Activated T-cell treated with anti-CD3 and anti-CD28 coated beads for 4 hours (primary cell): ENCODE data around the gene SIK2.

Experiments
- DNase-seq: peaks from one replicate; pipeline ENCODE4 v3.0.0-alpha.2; 2020

Gene SIK2

DNA sequence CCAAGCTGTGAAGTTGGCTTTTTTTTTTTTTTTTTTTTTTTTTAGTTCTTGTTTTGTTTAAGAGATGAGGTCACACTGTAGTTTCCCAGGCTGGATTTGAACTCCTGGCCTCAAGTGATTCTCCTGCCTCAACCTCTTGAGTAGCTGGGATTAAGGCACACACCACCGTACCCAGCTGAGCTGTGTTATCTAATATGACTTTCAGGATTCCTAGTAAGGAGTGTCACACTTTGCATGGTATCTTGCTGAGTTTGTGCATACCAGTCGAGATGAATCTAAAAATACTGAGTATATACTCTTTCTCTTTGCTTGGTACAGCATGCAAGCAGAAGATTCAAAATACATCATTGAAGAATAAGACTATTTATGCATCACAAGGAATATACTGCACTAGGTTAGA, 58.6 kb downstream of the SIK2 start:
- DNase-seq: no peak

DNA sequence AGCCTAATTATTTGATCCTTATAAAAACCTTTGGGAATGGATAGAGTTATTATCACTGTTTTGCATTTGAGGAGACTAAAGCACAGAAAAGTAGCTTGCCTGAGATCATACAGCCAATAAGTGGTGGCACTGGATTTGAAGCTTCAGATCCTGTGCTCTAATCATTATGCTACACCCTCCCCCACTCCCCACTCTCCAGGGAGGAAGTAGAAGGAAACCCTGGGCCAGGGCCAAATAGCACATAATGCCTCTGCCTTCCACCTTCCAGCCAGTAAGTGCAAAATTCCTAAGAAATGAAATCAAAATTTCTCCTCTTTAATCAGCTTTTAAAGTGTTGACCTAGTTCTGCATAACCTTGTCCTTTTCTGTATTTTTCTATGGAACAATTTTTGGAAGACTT, 61.6 kb downstream of the SIK2 start:
- DNase-seq: no peak

DNA sequence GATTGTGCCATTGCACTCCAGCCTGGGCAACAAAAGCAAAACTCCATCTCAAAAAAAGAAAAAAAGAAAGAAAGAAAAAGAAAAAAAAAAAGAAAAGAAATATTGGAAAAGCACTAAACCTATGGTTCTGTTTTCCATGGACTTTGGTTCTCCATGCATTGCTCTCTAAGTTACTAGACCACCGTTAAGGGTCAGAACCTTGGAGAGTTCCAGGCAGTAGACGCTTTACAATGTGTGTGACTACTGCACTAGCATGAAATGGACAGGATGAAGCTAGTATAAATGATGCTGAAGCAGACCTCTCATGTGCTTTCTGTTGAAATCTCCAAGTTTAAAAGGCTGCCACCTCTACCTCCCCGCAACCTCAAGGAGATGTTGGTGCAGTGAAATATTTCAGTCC, 63.5 kb downstream of the SIK2 start:
- no peak for DNase-seq

DNA sequence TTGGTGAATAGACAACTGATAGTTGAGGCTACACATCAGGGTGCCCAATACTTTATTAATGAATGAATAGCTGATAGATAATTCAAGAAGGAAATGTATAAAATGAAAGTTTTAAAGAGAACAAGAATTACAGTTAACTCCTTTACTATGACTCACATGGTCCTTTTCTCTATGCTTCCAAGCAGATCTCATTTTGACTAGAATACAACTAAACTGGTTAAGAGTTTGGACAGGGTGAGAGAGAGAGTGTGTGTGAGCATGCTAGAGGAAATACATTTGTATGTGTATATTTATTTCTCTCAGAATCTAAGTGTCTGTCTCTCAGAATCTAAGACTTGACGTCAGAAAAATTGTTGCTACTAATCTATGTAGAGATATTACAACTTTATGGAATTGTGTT, 66.7 kb downstream of the SIK2 start:
- no peak for DNase-seq

DNA sequence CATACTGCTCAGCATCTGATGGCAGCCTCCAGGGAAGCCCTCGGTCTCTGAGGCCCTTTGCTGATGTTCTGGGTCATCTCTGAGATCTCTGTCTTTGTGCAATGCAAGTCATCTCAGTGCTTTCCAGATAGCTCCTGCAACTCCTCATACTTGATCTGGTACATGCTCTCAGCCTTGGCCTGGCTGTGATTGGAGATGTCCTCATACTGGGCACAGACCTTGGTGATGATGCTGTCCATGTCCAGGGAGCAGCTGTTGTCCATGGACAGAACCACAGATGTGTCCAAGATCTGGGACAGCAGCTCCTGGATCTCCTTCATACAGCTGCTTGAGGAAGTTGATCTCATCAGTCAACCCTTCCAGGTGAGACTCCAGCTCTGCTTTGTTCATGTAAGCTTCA, 69.1 kb downstream of the SIK2 start:
- DNase-seq: no peak

DNA sequence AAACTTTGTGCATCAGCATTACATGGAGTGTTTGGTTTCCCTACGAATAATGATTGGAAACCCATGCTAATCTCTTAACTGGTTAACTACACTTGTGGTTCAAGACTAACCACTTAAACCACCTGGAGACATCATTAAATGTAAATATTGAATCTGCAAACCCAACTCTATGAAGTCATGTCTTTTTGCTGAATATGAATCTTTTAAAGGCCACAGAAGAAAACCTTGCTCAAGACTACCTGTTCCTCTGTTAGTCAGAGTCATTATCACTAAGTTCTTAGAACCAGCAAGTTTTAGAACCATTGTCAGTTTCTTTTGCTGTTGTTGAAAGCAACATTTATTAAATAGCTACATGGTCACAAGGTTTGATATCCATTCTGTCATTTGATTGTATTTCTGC, 70.7 kb downstream of the SIK2 start:
- DNase-seq: no peak

DNA sequence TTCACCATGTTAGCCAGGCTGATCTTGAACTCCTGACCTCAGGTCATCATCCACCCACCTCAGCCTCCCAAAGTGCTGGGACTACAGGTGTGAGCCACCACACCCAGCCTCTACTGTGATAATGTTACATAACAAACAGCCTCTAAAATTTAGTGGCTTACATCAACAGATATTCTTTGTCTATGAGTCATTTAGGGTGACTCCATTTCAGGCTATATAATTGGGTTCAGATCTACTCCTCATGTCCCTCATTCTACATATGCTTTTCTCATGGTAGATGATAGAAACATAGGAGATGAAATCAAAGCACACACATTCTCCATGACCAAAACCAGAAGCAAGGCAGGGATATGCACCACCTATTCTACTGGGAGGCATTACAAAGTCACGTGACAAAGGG, 72.7 kb downstream of the SIK2 start:
- DNase-seq: no peak

DNA sequence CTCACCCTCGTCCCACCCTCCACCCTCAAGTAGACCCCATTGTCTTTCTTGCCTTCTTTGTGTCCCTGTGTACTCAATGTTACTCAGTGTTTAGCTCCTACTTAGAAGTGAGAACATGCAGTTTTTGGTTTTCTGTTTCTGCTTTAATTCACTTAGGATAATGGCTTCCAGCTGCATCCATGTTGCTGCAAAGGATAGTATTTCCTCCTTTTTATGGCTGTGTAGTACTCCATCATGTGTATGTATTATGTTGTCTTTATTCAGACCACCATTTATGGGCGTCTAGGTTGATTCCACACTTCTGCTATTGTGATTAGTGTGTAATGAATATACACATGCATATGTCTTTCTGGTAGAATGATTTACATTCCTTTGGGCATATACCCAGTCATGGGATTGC, 73.6 kb downstream of the SIK2 start:
- DNase-seq: no peak

DNA sequence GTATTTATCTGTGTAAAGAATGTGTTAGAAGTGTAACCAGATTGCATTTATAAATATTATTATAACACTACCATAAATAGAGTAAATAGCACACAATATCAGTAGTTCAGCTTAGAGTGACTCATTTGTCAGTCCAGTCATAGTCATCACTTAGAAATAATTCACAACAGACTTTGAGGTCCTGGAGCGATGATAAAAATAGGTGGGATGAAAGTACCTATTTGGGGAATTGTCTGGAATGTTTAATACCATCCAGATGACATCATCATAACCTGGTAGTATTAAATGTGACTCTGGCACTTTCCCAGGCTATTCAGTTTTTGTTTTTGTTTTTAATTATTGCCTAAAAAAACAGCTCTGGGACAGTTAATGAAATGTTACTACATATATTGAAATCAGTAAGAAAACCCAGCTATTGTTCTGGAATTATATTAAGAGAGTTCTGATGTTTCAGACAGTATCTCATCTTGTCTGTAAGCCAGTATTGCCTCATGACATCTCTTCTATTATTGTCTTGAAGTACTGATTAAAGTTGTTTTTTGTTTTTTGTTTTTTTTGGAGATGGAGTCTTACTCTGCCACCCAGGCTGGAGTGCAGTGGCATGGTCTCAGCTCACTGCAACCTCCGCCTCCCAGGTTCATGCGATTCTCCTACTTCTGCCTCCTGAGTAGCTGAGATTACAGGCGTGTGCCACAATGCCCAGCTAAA, 74.8 kb downstream of the SIK2 start:
- no peak for DNase-seq

DNA sequence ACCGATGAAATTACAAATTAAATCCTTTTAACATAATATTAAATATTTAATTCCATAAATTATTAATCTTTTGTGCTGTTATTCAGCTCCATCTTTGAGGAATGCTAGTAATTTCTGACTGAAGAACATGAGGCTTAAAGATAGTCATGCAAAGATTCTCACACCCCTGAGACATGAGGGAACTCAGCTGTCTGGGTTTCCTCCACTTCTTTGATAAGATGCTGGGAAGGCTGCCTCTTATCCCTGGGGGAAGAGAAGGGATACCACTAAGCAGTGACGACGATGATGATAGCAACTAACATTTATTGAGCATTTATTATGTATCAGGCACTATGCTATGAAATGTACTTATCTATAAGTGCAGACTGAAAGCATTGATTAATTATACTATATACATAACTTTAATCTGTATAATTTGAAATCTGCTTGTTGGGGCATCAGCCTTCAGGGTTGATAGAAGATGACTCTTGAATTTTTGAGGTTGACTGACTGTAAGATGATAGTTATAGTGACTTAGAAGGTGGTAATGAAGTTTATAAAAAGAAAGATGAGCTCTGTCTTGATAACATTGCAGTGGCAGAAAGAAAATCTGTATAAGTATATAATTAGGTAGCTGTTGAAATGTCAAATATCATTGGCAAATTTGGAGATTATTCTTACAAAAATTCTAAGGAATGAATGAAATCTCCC, 78.4 kb downstream of the SIK2 start:
- no peak for DNase-seq

DNA sequence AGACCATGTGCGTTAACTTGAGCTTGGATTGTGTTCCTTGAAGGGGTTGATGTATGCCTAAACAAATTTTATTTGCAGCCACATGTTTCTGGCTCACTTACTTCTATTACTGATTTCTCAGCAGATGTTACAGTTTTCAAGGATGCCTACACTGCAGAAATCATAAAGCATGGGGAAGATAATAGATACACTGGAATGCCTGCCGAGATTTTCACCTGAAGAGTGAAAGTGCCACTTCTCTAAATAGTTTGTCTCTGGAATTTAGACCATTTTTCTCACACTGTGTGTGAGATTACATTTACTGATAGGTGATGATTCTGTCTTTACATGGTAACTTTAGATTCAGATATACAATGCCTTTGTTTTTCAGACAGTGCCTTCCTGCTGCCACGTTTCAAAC, 81.6 kb downstream of the SIK2 start:
- no peak for DNase-seq

DNA sequence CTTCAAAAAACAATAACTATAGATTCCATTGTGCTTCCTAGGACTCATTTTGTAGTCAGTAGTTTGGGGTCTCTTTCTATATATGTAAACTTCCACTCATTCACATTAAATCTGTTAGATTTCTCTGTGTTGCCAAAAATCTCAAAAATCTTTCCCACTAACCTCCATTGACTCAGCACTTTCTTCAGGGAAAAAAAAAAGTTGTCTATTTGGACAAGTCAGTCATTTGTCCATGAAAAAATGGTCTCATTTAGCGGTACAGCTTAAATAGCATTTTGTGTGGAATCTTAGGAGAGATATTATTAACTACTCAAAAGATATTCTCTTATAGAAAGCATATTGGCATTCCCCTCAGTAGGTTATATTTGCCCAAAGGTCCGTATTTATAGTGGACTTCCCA, 82.0 kb downstream of the SIK2 start:
- DNase-seq: no peak

DNA sequence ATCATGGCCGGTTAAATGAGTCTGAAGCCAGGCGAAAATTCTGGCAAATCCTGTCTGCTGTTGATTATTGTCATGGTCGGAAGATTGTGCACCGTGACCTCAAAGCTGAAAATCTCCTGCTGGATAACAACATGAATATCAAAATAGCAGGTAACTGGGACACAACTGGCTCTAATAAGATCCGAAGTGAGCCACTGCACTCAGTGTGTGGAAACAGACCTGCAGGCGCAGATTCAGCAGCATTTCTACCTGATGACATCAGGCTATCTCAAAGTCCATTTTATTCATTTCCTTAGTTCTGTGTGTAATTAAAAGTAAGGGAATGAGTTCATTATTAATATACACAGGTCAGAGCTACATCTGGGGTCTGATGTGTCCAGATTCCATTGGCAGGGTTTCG, 85.8 kb downstream of the SIK2 start:
- no peak for DNase-seq

DNA sequence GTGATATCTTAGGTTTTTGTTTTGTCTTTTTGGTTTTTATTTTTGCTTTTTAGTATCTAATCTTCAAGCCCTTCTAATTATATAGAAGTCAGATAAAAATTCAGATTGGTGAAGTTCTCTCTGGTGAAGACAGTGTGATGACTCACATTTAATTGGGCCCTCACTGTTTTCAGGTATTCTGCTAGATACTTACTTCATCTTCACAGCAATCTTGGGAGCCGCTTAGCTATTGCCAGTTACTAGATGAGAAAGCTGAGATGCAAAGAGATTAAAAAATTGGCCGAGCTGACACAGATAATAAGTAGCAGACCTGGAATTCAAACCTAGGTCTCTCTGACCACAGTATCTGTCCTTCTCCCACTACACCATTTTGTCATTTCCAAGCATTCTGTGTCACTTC, 88.9 kb downstream of the SIK2 start:
- DNase-seq: no peak

DNA sequence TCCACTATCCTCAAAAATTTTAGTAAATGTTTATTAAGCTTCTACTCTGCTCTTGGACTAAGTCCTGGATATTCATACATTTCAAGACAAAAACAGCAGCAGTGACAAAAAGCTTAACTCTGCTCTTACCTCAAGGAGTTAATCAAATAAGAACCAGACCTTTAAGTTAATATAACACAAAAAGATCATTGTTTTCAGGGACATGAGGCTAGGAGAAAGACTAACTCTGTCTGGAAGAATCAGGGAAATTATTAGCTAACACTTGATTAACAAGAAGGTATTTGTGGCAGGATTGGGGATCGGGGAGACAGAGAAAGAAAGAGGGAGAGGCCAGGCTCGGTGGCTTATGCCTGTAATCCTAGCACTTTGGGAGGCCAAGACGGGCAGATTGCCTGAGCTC, 89.5 kb downstream of the SIK2 start:
- no peak for DNase-seq

DNA sequence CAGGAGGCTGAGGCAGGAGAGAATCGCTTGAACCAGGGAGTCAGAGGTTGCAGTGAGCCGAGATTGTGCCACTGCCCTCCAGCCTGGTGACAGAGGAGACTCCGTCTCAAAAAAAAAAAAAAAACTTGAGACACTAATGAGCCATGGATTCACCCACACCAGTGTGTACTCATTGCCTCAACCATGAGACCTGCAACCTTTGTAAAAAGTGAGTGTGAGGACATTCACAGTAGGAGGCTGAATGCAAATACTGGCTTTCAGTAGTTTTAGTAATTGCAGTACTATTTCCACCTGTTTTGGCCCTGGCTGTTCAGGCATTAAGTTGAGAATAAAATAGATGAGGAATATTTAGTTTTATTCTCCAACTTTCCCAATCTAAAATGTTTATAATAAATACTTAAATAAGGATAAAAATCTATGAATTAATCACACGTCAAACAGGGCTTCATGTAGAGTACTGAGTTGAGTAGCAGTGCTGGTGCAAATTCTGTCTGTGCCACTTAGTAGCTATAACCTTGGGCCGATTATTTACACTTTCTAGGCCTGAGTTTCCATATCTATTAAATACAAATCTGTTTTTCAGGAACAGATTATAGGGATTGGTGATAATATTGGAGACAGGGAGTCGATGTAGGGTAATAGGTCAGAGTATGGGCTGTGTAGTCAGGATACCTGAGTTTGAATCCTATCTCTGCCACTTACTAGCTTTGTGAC, 91.1 kb downstream of the SIK2 start:
- no peak for DNase-seq

DNA sequence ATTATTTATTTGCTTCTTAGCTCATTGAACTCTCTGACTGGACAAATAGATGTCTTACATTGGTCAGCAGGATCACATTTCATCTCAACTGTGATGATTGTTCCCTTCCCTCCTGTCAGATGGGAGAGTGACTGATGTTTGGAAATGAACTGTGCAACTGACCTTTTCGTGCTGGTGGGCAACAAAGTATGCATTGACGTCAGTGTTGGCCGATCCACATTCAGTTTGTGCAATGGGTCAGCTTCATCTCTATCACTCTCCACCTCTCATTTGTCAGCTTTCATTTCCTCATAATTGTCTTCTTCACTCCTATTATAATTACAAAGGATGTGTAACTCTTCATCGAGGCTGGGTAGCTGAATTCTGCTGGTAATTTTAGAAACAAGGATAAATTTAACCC, 92.6 kb downstream of the SIK2 start:
- DNase-seq: no peak

DNA sequence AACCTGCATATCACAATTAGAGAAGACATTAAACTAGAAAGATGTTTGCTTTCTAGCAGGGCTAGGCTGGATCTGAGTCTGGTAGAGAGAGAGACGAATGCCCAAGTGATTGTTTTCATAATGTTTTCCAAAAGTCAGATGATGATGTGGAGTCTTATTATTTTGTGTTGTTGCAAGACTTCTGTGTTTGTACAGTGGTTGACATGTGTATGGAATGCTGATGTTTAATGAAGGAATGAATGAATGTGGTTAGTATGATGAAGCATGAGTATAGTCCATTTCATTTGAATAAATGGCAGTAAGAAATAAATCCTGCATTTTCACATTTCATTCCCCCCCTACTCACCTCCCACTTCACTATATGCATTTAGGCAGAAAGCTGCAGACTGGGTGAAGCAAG, 94.3 kb downstream of the SIK2 start:
- no peak for DNase-seq

DNA sequence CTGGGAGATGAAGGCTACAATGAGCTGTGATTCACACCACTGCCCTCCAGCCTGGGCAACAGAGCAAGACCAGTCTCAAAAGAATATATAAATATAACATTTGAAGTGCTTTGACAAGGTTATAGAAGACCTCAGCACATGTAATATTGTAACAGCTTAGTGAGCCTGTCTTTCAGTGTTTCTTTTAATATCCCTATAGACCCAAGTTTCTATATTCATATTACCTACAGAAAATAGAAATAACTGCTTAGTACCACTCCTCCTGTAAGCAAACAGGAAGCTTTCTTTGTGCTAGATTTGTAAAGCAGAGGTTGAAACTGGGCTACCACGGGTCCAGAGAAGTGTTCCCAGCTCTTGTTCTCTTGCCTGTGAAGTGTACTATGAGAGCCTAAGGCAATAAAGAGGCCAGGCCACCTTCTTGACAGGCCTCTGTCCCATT, 95.7 kb downstream of the SIK2 start:
- DNase-seq: no peak

DNA sequence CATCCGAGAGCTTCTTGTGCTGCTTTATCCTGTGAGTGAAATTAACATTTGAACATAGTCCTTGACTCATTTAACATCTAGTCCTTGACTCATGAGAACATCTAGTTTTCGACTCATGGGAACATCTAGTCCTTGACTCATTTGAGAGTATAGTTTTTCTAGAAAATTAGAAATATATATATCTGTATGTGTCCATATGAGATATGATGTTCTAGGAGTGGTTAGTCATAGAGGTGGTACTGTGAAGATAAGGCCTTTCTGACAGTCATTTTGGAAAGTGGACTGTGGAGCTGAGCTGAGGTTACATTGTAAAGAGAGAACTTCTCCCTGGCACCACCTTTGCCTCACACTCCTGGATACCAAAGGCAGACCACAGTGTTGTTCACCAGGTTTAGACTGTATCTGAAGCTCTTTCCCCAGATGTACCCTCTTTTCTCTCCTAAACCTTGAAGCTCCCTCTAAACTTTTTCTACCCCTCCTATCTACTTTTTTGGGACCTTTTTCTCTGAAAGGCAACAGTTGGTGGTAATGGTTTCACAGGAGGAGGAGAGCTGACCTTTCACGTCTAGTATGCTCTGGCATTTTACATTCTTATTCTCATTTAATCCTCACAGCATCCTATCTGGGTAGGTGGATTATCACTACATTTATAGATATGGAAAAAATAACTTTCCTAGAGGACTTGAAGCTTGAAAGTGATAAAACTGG, 96.8 kb downstream of the SIK2 start:
- no peak for DNase-seq

DNA sequence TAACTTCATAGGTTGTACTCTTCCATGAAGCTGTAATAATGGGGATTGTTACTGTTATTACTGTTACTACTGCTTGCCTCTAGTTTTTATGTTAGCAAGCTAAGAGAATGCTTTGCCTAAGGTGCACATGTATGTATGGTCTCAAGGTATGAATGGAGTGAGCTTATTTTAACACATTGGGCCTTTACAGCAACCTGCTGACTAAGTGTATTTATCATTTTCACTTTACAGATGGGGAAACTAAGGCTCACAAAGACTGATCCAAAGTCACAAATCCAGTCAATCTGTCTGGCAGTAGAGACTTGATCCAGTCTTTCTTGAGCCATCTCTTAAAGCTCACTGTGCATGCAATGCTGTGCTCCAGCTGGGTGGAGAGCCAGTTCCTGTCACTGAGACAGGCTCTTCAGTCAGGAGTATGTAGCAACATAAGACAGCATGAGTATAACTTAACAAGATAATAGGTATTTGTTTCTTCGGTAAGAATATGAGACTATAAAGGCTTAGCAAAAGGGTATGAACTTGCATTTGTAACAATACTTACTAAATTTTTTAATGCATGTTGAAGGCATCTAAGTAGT, 97.4 kb downstream of the SIK2 start:
- no peak for DNase-seq

DNA sequence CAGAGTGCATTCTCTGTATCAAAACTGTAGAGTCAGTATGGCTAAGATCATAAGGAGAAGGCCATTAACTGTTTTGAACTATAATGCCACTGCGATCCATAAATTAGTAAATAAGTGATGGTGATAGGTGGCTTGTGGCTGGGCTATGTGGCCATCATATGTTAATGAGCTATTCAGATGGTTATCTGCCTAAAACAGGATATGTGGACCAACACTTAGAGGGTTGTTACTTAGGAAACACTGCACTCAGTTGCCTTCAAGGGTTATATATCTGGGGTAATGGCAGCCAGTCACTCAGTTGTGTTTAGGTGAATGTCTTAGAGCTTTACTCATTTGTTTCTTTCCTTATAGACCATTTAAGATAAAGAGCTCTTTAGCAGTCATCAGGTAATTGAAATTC, 97.9 kb downstream of the SIK2 start:
- no peak for DNase-seq

DNA sequence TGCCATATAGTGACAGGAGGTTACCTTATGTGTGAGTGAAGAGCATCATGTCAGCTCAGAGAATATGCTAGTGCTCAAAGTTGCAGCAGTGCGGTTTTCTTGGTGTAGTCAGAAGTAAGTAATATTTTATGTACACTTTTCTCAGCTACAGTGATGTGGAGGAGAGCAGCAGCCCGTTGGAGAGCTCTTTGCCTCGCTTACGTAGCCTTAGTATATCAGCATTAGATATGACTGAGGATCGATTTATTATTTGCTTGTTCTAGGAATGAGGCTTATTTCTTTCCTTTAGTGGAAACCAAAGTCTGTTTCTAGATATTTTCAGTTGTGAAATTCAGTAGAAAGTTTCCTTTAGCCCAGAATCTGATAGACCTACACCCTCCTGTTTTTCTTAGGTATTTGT, 100.4 kb downstream of the SIK2 start:
- DNase-seq: no peak
